ENCODE measurements around the gene NUDCD3. TPM values are rescaled to one million over a fixed set of nuclear protein-coding genes. Genes with fewer than 3 reads are reported as not detected.

The NUDCD3 gene
- total RNA-seq, 1 experiment from 2014 or later: 117 TPM

- intact Hi-C loops (cut with micrococcal nuclease; ENCODE audit: unreplicated experiment) (no loop called here), in situ Hi-C loops (cut with HindIII; ENCODE audit: low pct_unique_long_range_greater_than_20kb, low sequenced_read_pairs) (no loop called here)
- ATAC-seq: no peak
- Histone ChIP-seq H3K36me3 (ENCODE audit: control insufficient read depth, insufficient read depth, low read length) (no peaks in the 10 kb centered on the region), H3K27ac (ENCODE audit: low read length) (no peak overlapping the region), H3K4me3 (ENCODE audit: low read depth in 2 of 2, low read length in 2 of 2) (no peak overlapping the region), H3K4me1 (ENCODE audit: control insufficient read depth, insufficient read depth, low read length) (no peaks in the 10 kb centered on the region), H3K27me3 (ENCODE audit: control insufficient read depth, insufficient read depth, low read length) (peaks cover 4% of the 10 kb centered on the region; the same call in 1 of the 2 replicates), H3K9me3 (ENCODE audit: control insufficient read depth, insufficient read depth, low read depth, low read length) (no peaks in the 10 kb centered on the region)
- no peak for DNase-seq (ENCODE audit: low read depth, low spot score)
- no TSS peak for BruUV-seq (replicated peaks)
- no peak for TF ChIP-seq REST (IDR thresholded peaks at IDR 0.05; ENCODE audit: insufficient read depth in 1 of 2, low read depth in 2 of 2, low read length in 1 of 2)
- no peak for TF ChIP-seq CTCF (IDR thresholded peaks at IDR 0.05)
- TF ChIP-seq POLR2AphosphoS5 (IDR thresholded peaks at IDR 0.05; ENCODE audit: low read depth, low read length): no peak
- no peak for TF ChIP-seq TCF7L2 (IDR thresholded peaks at IDR 0.05; ENCODE audit: low read depth, low read length)
- no peak for TF ChIP-seq SIN3A (IDR thresholded peaks at IDR 0.05; ENCODE audit: borderline replicate concordance, insufficient read depth, low read depth, low read length)
- CTCF ChIA-PET: no interaction called here
- POLR2A ChIA-PET: no interaction called here
Measured at GRCh38 chr7:44368885-44369284, 121.6 kb downstream of the NUDCD3 start.

GRCh38 chr7:44368455-44368854 lies 122.0 kb downstream of the NUDCD3 start:
- in situ Hi-C loops (cut with HindIII; ENCODE audit: low pct_unique_long_range_greater_than_20kb, low sequenced_read_pairs): no loop called here
- ATAC-seq: 0 out of 2 replicates have a peak, but pooled peaks have one; percentile 30
- intact Hi-C loops (cut with micrococcal nuclease; ENCODE audit: unreplicated experiment): no loop called here
- H3K27ac ChIP-seq (ENCODE audit: low read length): no peak overlapping the region
- no peak for TF ChIP-seq TCF7L2 (IDR thresholded peaks at IDR 0.05; ENCODE audit: low read depth, low read length)
- no peak for TF ChIP-seq SIN3A (IDR thresholded peaks at IDR 0.05; ENCODE audit: borderline replicate concordance, insufficient read depth, low read depth, low read length)
- DNase-seq (ENCODE audit: low read depth, low spot score): no peak
- CTCF ChIA-PET: no interaction called here
- H3K36me3 ChIP-seq (ENCODE audit: control insufficient read depth, insufficient read depth, low read length): no peaks in the 10 kb centered on the region
- no TSS peak for BruUV-seq (replicated peaks)
- H3K9me3 ChIP-seq (ENCODE audit: control insufficient read depth, insufficient read depth, low read depth, low read length): no peaks in the 10 kb centered on the region
- H3K4me1 ChIP-seq (ENCODE audit: control insufficient read depth, insufficient read depth, low read length): no peaks in the 10 kb centered on the region
- peaks cover 4% of the 10 kb centered on the region; the same call in 1 of the 2 replicates for H3K27me3 ChIP-seq (ENCODE audit: control insufficient read depth, insufficient read depth, low read length)
- POLR2A ChIA-PET: no interaction called here
- H3K4me3 ChIP-seq (ENCODE audit: low read depth in 2 of 2, low read length in 2 of 2): no peak overlapping the region

GRCh38 chr7:44367475-44368043 lies 122.9 kb downstream of the NUDCD3 start:
- in situ Hi-C loops (cut with HindIII; ENCODE audit: low pct_unique_long_range_greater_than_20kb, low sequenced_read_pairs) (no loop called here), intact Hi-C loops (cut with micrococcal nuclease; ENCODE audit: unreplicated experiment) (no loop called here)
- Histone ChIP-seq H3K4me3 (ENCODE audit: low read depth in 2 of 2, low read length in 2 of 2) (no peak overlapping the region), H3K4me1 (ENCODE audit: control insufficient read depth, insufficient read depth, low read length) (no peaks in the 10 kb centered on the region), H3K27me3 (ENCODE audit: control insufficient read depth, insufficient read depth, low read length) (peaks cover 4% of the 10 kb centered on the region; the same call in 1 of the 2 replicates), H3K27ac (ENCODE audit: low read length) (no peak overlapping the region), H3K36me3 (ENCODE audit: control insufficient read depth, insufficient read depth, low read length) (no peaks in the 10 kb centered on the region), H3K9me3 (ENCODE audit: control insufficient read depth, insufficient read depth, low read depth, low read length) (no peaks in the 10 kb centered on the region)
- BruUV-seq (replicated peaks): no TSS peak
- DNase-seq (ENCODE audit: low read depth, low spot score) (no peak), ATAC-seq (no peak)
- POLR2A ChIA-PET: no interaction called here
- CTCF ChIA-PET: no interaction called here
- TF ChIP-seq POLR2AphosphoS5 (IDR thresholded peaks at IDR 0.05; ENCODE audit: low read depth, low read length) (no peak), CTCF (IDR thresholded peaks at IDR 0.05) (no peak), REST (IDR thresholded peaks at IDR 0.05; ENCODE audit: insufficient read depth in 1 of 2, low read depth in 2 of 2, low read length in 1 of 2) (no peak), TCF7L2 (IDR thresholded peaks at IDR 0.05; ENCODE audit: low read depth, low read length) (no peak), SIN3A (IDR thresholded peaks at IDR 0.05; ENCODE audit: borderline replicate concordance, insufficient read depth, low read depth, low read length) (no peak)
